ENCODE measurements around the gene NT5C1B.

NT5C1B gene

GRCh38 chr2:18602298-18602697 is 12.9 kb upstream of the NT5C1B start:
- no peak for TF ChIP-seq CTCF (conservative IDR thresholded peaks at IDR 0.05; ENCODE audit: low read length)
- DNase-seq (ENCODE audit: low read depth): no peak
- H3K4me3 ChIP-seq (ENCODE audit: low read length): no peak overlapping the region

GRCh38 chr2:18600255-18600613 is 10.9 kb upstream of the NT5C1B start:
- TF ChIP-seq CTCF (conservative IDR thresholded peaks at IDR 0.05; ENCODE audit: low read length): no peak
- DNase-seq (ENCODE audit: low read depth): no peak
- no peak overlapping the region for H3K4me3 ChIP-seq (ENCODE audit: low read length)

GRCh38 chr2:18599509-18600254 is 10.3 kb upstream of the NT5C1B start:
- TF ChIP-seq CTCF (conservative IDR thresholded peaks at IDR 0.05; ENCODE audit: low read length): no peak
- DNase-seq (ENCODE audit: low read depth): peak; percentile 93

GRCh38 chr2:18598848-18599484 is 9.6 kb upstream of the NT5C1B start:
- H3K4me3 ChIP-seq (ENCODE audit: low read length): no peak overlapping the region
- no peak for DNase-seq (ENCODE audit: low read depth)
- no peak for TF ChIP-seq CTCF (conservative IDR thresholded peaks at IDR 0.05; ENCODE audit: low read length)

More at GRCh38 chr2:18599509-18600254, 10.3 kb upstream of the NT5C1B start:
- no peak overlapping the region for H3K4me3 ChIP-seq (ENCODE audit: low read length)

- TF ChIP-seq CTCF (conservative IDR thresholded peaks at IDR 0.05; ENCODE audit: low read length): no peak
- DNase-seq (ENCODE audit: low read depth): no peak
These were observed 8.2 kb upstream of the NT5C1B start for GRCh38 chr2:18597618-18598017.

GRCh38 chr2:18596993-18597392 is 7.6 kb upstream of the NT5C1B start:
- no peak for TF ChIP-seq CTCF (conservative IDR thresholded peaks at IDR 0.05; ENCODE audit: low read length)
- no peak overlapping the region for H3K4me3 ChIP-seq (ENCODE audit: low read length)
- no peak for DNase-seq (ENCODE audit: low read depth)

More at GRCh38 chr2:18597618-18598017, 8.2 kb upstream of the NT5C1B start:
- H3K4me3 ChIP-seq (ENCODE audit: low read length): no peak overlapping the region

- H3K4me3 ChIP-seq (ENCODE audit: low read length): no peak overlapping the region
- DNase-seq (ENCODE audit: low read depth): no peak
- no peak for TF ChIP-seq CTCF (conservative IDR thresholded peaks at IDR 0.05; ENCODE audit: low read length)
These were observed 4.1 kb upstream of the NT5C1B start for GRCh38 chr2:18593496-18593895.
